Measurements from ENCODE around the gene SIT1.
"Not testable (repeated sequence)": the region's sequence is repeated elsewhere in the genome, so short reads cannot be mapped to it uniquely, and the experiment has no call there.

SIT1 gene

DNA sequence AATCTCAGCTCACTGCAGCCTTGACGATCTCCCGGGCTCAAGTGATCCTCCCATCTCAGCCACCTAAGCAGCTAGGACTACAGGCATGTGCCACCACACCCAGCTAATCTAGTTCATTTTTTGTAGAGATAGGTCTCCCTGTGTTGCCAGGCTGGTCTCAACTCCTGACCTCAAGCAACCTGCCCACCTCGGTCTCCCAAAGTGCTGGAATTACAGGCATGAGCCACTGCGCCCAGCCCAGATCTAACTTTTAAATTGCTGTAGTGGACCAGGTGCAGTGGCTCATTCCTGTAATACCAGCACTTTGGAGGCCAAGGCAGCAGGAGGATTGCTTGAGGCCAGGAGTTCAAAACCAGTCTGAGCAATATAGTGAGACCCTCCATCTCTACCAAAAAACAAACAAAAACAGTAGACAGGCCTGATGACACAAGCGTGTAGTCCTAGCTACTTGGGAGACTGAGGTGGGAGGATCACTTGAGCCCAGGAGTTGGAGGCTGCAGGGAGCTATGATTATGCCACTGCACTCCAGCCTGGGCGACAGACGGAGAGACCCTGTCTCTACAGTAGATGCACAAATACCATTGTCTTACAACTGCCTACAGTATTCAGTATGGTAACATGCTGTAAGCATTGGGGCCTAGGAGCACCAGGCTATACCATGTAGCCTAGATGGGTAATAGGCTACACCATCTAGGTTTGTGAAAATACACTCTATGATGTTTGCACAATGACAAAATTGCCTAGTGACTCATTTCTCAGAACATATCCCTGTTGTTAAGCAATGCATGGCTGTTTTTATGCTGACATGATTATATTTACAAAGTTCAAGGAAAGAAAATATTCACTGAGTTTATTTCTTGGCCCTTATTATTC, 1.5 kb upstream of the SIT1 start:
- H3K56ac ChIP-seq (ENCODE audit: low read length), result no peak overlapping the region
- H3K23ac ChIP-seq (ENCODE audit: low read length), result no peak overlapping the region
- H3K9ac ChIP-seq (ENCODE audit: low read length), result no peak overlapping the region
- H2BK5ac ChIP-seq (ENCODE audit: low read length), result no peak overlapping the region
- H3K27ac ChIP-seq (ENCODE audit: low read depth, low read length), result no peak overlapping the region
- no peaks in the 10 kb centered on the region for H3K79me2 ChIP-seq (ENCODE audit: control insufficient read depth, insufficient read depth, low read length)
- no peak overlapping the region for H3K4ac ChIP-seq (ENCODE audit: low read depth, low read length)
- no peaks in the 10 kb centered on the region for H3K27me3 ChIP-seq (ENCODE audit: insufficient read depth, low read length, poor library complexity)
- no peaks in the 10 kb centered on the region for H3K79me1 ChIP-seq (ENCODE audit: low read length)
- DNase-seq, result no peak
- H3K4me3 ChIP-seq (ENCODE audit: low read length), result no peak overlapping the region
- H2BK15ac ChIP-seq (replicated peaks; ENCODE audit: low read depth), result no peak overlapping the region
- WGBS (ENCODE audit: extremely low coverage, insufficient coverage, low lambda C conversion rate), result no CpG with 5 or more reads among the region's 7 CpGs
- no peak overlapping the region for H2AK5ac ChIP-seq (ENCODE audit: low read length)
- H3K18ac ChIP-seq (ENCODE audit: low read length), result no peak overlapping the region
- H3K4me2 ChIP-seq (ENCODE audit: low read length), result no peak overlapping the region
- H2BK120ac ChIP-seq (ENCODE audit: low read depth, low read length), result no peak overlapping the region
- H3K4me1 ChIP-seq (ENCODE audit: control insufficient read depth, low read depth, low read length), result no peaks in the 10 kb centered on the region
- H3K36me3 ChIP-seq (ENCODE audit: control insufficient read depth, insufficient read depth, low read length), result no peaks in the 10 kb centered on the region
- H4K5ac ChIP-seq (ENCODE audit: low read length), result no peak overlapping the region
- no peak overlapping the region for H4K8ac ChIP-seq (ENCODE audit: low read depth, low read length)

GRCh38 chr9:35649431-35650340, 1.0 kb downstream of the SIT1 start:
- no peaks in the 10 kb centered on the region for H3K27me3 ChIP-seq (ENCODE audit: insufficient read depth, low read length, poor library complexity)
- no peak overlapping the region for H3K23ac ChIP-seq (ENCODE audit: low read length)
- H2AK5ac ChIP-seq (ENCODE audit: low read length), result no peak overlapping the region
- H2BK15ac ChIP-seq (replicated peaks; ENCODE audit: low read depth), result no peak overlapping the region
- no peak overlapping the region for H3K18ac ChIP-seq (ENCODE audit: low read length)
- no peak overlapping the region for H2BK120ac ChIP-seq (ENCODE audit: low read depth, low read length)
- H3K4ac ChIP-seq (ENCODE audit: low read depth, low read length), result no peak overlapping the region
- no peak overlapping the region for H3K4me3 ChIP-seq (ENCODE audit: low read length)
- no peak for DNase-seq
- H3K27ac ChIP-seq (ENCODE audit: low read depth, low read length), result no peak overlapping the region
- no peaks in the 10 kb centered on the region for H3K79me2 ChIP-seq (ENCODE audit: control insufficient read depth, insufficient read depth, low read length)
- WGBS (ENCODE audit: extremely low coverage, insufficient coverage, low lambda C conversion rate), result no CpG with 5 or more reads among the region's 26 CpGs
- H2BK5ac ChIP-seq (ENCODE audit: low read length), result no peak overlapping the region
- no peak overlapping the region for H4K8ac ChIP-seq (ENCODE audit: low read depth, low read length)
- no peak overlapping the region for H3K9ac ChIP-seq (ENCODE audit: low read length)
- no peak overlapping the region for H4K5ac ChIP-seq (ENCODE audit: low read length)
- no peak overlapping the region for H3K56ac ChIP-seq (ENCODE audit: low read length)
- no peaks in the 10 kb centered on the region for H3K4me1 ChIP-seq (ENCODE audit: control insufficient read depth, low read depth, low read length)
- H3K36me3 ChIP-seq (ENCODE audit: control insufficient read depth, insufficient read depth, low read length), result no peaks in the 10 kb centered on the region
- no peaks in the 10 kb centered on the region for H3K79me1 ChIP-seq (ENCODE audit: low read length)
- H3K4me2 ChIP-seq (ENCODE audit: low read length), result no peak overlapping the region

DNA sequence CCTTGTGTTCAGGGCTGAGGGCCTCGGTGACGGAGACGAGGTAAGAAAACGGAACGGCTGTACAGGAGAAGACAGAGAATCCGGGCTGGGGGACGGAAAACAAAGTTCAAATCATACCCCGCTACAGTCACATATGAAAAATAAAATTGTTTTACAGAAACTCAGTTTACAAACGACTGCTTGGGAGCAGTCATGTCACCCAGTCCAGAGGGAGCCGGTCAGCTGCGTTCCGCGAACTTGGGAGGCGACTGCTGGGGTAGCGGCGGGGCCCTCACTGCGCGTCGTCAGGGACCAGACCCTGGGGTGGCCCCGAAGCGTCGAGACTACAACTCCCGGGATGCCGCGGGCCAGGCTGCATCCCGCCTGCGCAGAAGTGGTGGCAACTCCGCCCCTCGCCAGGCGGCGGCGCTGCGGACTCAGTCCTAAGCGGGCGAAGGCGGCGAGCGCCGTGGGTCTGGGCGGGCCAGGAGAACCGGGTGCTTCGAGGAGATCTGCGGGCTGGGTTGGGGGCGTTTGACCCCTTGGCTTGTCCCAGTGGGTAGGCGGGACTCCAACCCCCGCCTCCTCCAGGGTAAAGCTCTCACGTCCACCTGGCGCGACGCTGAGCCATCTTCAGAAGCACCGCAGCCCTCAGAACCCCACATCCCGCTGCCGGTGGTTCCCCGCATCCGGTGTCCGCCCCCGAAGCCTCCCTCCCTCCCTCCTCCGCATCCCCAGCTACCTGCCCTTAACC, 4.0 kb downstream of the SIT1 start:
- Histone ChIP-seq H2BK120ac (ENCODE audit: low read depth, low read length) (no peak overlapping the region), H3K27ac (ENCODE audit: low read depth, low read length) (peak overlapping the region; percentile 72), H3K79me2 (ENCODE audit: control insufficient read depth, insufficient read depth, low read length) (no peaks in the 10 kb centered on the region), H3K9ac (ENCODE audit: low read length) (peak overlapping the region; percentile 81), H3K18ac (ENCODE audit: low read length) (peak overlapping the region; percentile 70), H3K4ac (ENCODE audit: low read depth, low read length) (peak overlapping the region; percentile 89), H3K4me2 (ENCODE audit: low read length) (peak overlapping the region; percentile 64), H4K8ac (ENCODE audit: low read depth, low read length) (no peak overlapping the region), H4K5ac (ENCODE audit: low read length) (no peak overlapping the region), H3K23ac (ENCODE audit: low read length) (no peak overlapping the region), H3K79me1 (ENCODE audit: low read length) (no peaks in the 10 kb centered on the region), H2AK5ac (ENCODE audit: low read length) (no peak overlapping the region), H3K27me3 (ENCODE audit: insufficient read depth, low read length, poor library complexity) (no peaks in the 10 kb centered on the region), H2BK5ac (ENCODE audit: low read length) (no peak overlapping the region), H3K4me3 (ENCODE audit: low read length) (peak overlapping the region; percentile 85), H3K36me3 (ENCODE audit: control insufficient read depth, insufficient read depth, low read length) (no peaks in the 10 kb centered on the region), H2BK15ac (replicated peaks; ENCODE audit: low read depth) (no peak overlapping the region), H3K4me1 (ENCODE audit: control insufficient read depth, low read depth, low read length) (no peaks in the 10 kb centered on the region), H3K56ac (ENCODE audit: low read length) (peak overlapping the region; percentile 92)
- WGBS (ENCODE audit: extremely low coverage, insufficient coverage, low lambda C conversion rate), result no CpG with 5 or more reads among the region's 58 CpGs
- DNase-seq, result peak; percentile 92

DNA sequence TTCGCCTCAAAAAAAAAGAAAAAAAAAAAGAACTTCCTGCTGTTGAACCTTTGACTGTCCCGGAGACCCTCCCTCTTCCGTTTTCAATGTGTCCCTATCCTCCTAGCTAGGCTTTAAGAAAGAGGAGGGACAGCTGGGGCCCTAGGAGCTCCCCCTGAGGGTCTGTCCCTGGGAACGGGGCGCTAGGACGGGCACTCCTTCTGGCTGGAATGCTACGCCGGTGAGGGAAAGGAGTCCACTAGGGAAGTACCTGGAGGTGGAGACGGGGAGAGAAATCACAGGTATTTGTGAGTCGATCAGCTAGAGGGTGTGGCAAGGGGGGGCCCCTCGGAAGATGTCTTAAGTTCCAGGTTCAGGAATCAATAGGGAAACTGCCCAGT, 4.6 kb downstream of the SIT1 start:
- DNase-seq, result peak; percentile 92
- no peaks in the 10 kb centered on the region for H3K79me2 ChIP-seq (ENCODE audit: control insufficient read depth, insufficient read depth, low read length)
- H3K18ac ChIP-seq (ENCODE audit: low read length), result peak overlapping the region; percentile 52
- no peak overlapping the region for H4K5ac ChIP-seq (ENCODE audit: low read length)
- peak overlapping the region; percentile 92 for H3K56ac ChIP-seq (ENCODE audit: low read length)
- no peaks in the 10 kb centered on the region for H3K36me3 ChIP-seq (ENCODE audit: control insufficient read depth, insufficient read depth, low read length)
- H3K9ac ChIP-seq (ENCODE audit: low read length), result peak overlapping the region; percentile 70
- no peak overlapping the region for H2BK120ac ChIP-seq (ENCODE audit: low read depth, low read length)
- H2BK5ac ChIP-seq (ENCODE audit: low read length), result no peak overlapping the region
- peak overlapping the region; percentile 72 for H3K27ac ChIP-seq (ENCODE audit: low read depth, low read length)
- H3K27me3 ChIP-seq (ENCODE audit: insufficient read depth, low read length, poor library complexity), result no peaks in the 10 kb centered on the region
- H2BK15ac ChIP-seq (replicated peaks; ENCODE audit: low read depth), result no peak overlapping the region
- no CpG with 5 or more reads among the region's 11 CpGs for WGBS (ENCODE audit: extremely low coverage, insufficient coverage, low lambda C conversion rate)
- no peak overlapping the region for H3K4ac ChIP-seq (ENCODE audit: low read depth, low read length)
- no peak overlapping the region for H2AK5ac ChIP-seq (ENCODE audit: low read length)
- H3K79me1 ChIP-seq (ENCODE audit: low read length), result no peaks in the 10 kb centered on the region
- H3K4me3 ChIP-seq (ENCODE audit: low read length), result peak overlapping the region; percentile 85
- no peak overlapping the region for H3K23ac ChIP-seq (ENCODE audit: low read length)
- no peak overlapping the region for H4K8ac ChIP-seq (ENCODE audit: low read depth, low read length)
- H3K4me1 ChIP-seq (ENCODE audit: control insufficient read depth, low read depth, low read length), result no peaks in the 10 kb centered on the region
- peak overlapping the region; percentile 42 for H3K4me2 ChIP-seq (ENCODE audit: low read length)

DNA sequence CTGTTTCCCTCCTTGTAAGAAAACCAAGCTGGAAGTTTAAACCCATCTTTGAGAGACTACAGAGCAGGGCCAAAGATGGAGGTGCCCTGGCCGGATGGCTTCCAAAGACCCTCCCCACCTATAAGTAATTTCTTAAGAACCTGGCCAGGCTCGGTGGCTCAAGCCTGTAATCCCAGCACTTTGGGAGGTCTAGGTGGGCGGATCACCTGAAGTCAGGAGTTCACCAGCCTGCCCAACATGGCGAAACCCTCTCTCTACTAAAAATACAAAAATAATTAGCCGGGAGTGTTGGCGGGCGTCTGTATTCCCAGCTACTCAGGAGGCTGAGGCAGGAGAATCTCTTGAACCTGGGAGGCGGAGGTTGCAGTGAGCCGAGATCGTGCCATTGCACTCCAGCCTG, 5.0 kb downstream of the SIT1 start:
- not testable (repeated sequence) for H3K79me2 ChIP-seq (ENCODE audit: control insufficient read depth, insufficient read depth, low read length); H3K79me1 ChIP-seq (ENCODE audit: low read length); H4K8ac ChIP-seq (ENCODE audit: low read depth, low read length); DNase-seq; H2BK15ac ChIP-seq (replicated peaks; ENCODE audit: low read depth); H3K4ac ChIP-seq (ENCODE audit: low read depth, low read length); H2BK5ac ChIP-seq (ENCODE audit: low read length); H3K27me3 ChIP-seq (ENCODE audit: insufficient read depth, low read length, poor library complexity); H3K4me1 ChIP-seq (ENCODE audit: control insufficient read depth, low read depth, low read length); H4K5ac ChIP-seq (ENCODE audit: low read length); H2BK120ac ChIP-seq (ENCODE audit: low read depth, low read length); H2AK5ac ChIP-seq (ENCODE audit: low read length); H3K4me3 ChIP-seq (ENCODE audit: low read length); H3K23ac ChIP-seq (ENCODE audit: low read length); H3K36me3 ChIP-seq (ENCODE audit: control insufficient read depth, insufficient read depth, low read length)
- peak overlapping the region; percentile 92 for H3K56ac ChIP-seq (ENCODE audit: low read length)
- peak overlapping the region; percentile 42 for H3K4me2 ChIP-seq (ENCODE audit: low read length)
- peak overlapping the region; percentile 72 for H3K27ac ChIP-seq (ENCODE audit: low read depth, low read length)
- WGBS (ENCODE audit: extremely low coverage, insufficient coverage, low lambda C conversion rate), result no CpG with 5 or more reads among the region's 10 CpGs
- peak overlapping the region; percentile 52 for H3K18ac ChIP-seq (ENCODE audit: low read length)
- peak overlapping the region; percentile 70 for H3K9ac ChIP-seq (ENCODE audit: low read length)

Measured in mesendoderm (in vitro differentiated cells).